ENCODE measurements around the gene NAA35.

NAA35 gene

DNA sequence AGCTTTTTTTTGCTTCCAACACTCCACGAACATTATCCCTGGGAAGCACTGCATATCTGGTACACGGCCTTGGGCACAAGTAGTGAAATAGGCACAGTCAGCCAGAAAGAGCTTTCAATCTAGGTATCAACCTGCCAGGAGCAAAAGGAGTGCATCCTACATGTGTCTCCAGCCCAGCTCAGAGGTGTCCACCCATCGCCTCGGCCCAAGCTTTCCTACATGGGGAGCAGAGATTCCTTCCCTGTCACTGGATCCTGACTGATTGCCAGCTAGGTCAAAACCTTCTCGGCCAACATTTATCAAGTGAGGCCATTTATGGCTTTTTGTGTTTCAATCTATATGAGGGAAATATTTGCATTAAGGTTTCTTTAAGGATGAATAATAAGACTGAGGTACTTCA is 102.6 kb downstream of the NAA35 start:
- Histone ChIP-seq H2BK15ac (ENCODE audit: low read depth, poor library complexity, severe bottlenecking) (no peak overlapping the region), H3K23ac (ENCODE audit: low read length in 2 of 2) (no peak overlapping the region), H3K9me3 (ENCODE audit: control insufficient read depth, low read length) (no peaks in the 10 kb centered on the region), H3K27ac (ENCODE audit: low read length, poor library complexity, severe bottlenecking) (no peak overlapping the region), H3K4me3 (ENCODE audit: insufficient read depth in 1 of 2, low read depth in 1 of 2, low read length in 2 of 2) (no peak overlapping the region), H4K8ac (ENCODE audit: low read length) (no peak overlapping the region), H3K18ac (ENCODE audit: low read depth in 1 of 2, low read length in 2 of 2) (no peak overlapping the region), H2BK5ac (ENCODE audit: low read depth, low read length, poor library complexity, severe bottlenecking) (no peak overlapping the region), H2AK5ac (ENCODE audit: low read length, severe bottlenecking) (no peak overlapping the region), H3K36me3 (ENCODE audit: control insufficient read depth in 1 of 2, insufficient read depth in 2 of 2, low read depth in 1 of 2, low read length in 2 of 2) (peaks cover 7 to 15% of the 10 kb centered on the region in 2 experiments), H2BK120ac (ENCODE audit: low read depth, low read length) (no peak overlapping the region), H3K79me1 (replicated peaks; ENCODE audit: low read length, poor library complexity, severe bottlenecking) (no peaks in the 10 kb centered on the region), H3K4me1 (ENCODE audit: control insufficient read depth, insufficient read depth, low read depth, low read length) (peaks cover 4% of the 10 kb centered on the region), H3K27me3 (ENCODE audit: control insufficient read depth in 1 of 2, insufficient read depth in 1 of 2, low read length in 2 of 2) (no peaks in the 10 kb centered on the region), H2BK12ac (ENCODE audit: low read length in 2 of 2) (no peak overlapping the region), H3K4me2 (ENCODE audit: low read length, poor library complexity, severe bottlenecking) (no peak overlapping the region), H4K91ac (ENCODE audit: low read length) (no peak overlapping the region), H3K14ac (ENCODE audit: low read length in 2 of 2) (no peak overlapping the region), H3K4ac (ENCODE audit: low read depth in 1 of 2, low read length in 2 of 2) (no peak overlapping the region), H3K9ac (ENCODE audit: low read length) (no peak overlapping the region), H2AFZ (ENCODE audit: low read depth, low read length) (no peak overlapping the region)
- no peak for DNase-seq
- WGBS: 95% methylated on average over 4 of the region's 5 CpGs

DNA sequence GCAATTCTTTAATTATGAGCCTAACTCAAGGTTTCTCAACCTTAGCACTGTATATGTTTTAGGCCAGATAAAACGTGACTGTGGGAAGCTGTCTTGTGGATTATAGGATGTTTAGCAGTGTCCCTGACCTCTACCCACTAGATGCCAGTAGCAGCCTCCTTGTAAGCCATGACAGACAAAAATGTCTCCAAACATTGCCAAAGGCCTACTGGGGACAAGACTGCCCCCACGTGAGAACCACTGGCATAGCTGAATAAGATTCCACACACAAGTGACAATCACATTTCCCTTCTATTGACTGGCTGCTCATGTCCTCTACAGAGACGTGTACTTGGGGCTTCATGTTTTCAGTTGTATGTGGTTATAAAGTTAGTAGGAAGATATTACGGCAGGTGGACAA is 103.1 kb downstream of the NAA35 start:
- H3K4ac ChIP-seq (ENCODE audit: low read depth in 1 of 2, low read length in 2 of 2): no peak overlapping the region
- H3K4me3 ChIP-seq (ENCODE audit: insufficient read depth in 1 of 2, low read depth in 1 of 2, low read length in 2 of 2): no peak overlapping the region
- 68% methylated on average over 3 of the region's 4 CpGs for WGBS
- H3K79me1 ChIP-seq (replicated peaks; ENCODE audit: low read length, poor library complexity, severe bottlenecking): no peaks in the 10 kb centered on the region
- H3K23ac ChIP-seq (ENCODE audit: low read length in 2 of 2): no peak overlapping the region
- no peaks in the 10 kb centered on the region for H3K9me3 ChIP-seq (ENCODE audit: control insufficient read depth, low read length)
- H3K36me3 ChIP-seq (ENCODE audit: control insufficient read depth in 1 of 2, insufficient read depth in 2 of 2, low read depth in 1 of 2, low read length in 2 of 2): peaks cover 7 to 15% of the 10 kb centered on the region in 2 experiments
- no peaks in the 10 kb centered on the region for H3K27me3 ChIP-seq (ENCODE audit: control insufficient read depth in 1 of 2, insufficient read depth in 1 of 2, low read length in 2 of 2)
- H2AK5ac ChIP-seq (ENCODE audit: low read length, severe bottlenecking): no peak overlapping the region
- DNase-seq: no peak
- no peak overlapping the region for H2BK12ac ChIP-seq (ENCODE audit: low read length in 2 of 2)
- H3K4me1 ChIP-seq (ENCODE audit: control insufficient read depth, insufficient read depth, low read depth, low read length): peaks cover 4% of the 10 kb centered on the region
- no peak overlapping the region for H4K8ac ChIP-seq (ENCODE audit: low read length)
- no peak overlapping the region for H3K9ac ChIP-seq (ENCODE audit: low read length)
- no peak overlapping the region for H3K4me2 ChIP-seq (ENCODE audit: low read length, poor library complexity, severe bottlenecking)
- no peak overlapping the region for H3K27ac ChIP-seq (ENCODE audit: low read length, poor library complexity, severe bottlenecking)
- H2BK120ac ChIP-seq (ENCODE audit: low read depth, low read length): no peak overlapping the region
- no peak overlapping the region for H4K91ac ChIP-seq (ENCODE audit: low read length)
- H2BK15ac ChIP-seq (ENCODE audit: low read depth, poor library complexity, severe bottlenecking): no peak overlapping the region
- no peak overlapping the region for H2BK5ac ChIP-seq (ENCODE audit: low read depth, low read length, poor library complexity, severe bottlenecking)
- no peak overlapping the region for H3K14ac ChIP-seq (ENCODE audit: low read length in 2 of 2)
- no peak overlapping the region for H2AFZ ChIP-seq (ENCODE audit: low read depth, low read length)
- H3K18ac ChIP-seq (ENCODE audit: low read depth in 1 of 2, low read length in 2 of 2): no peak overlapping the region

DNA sequence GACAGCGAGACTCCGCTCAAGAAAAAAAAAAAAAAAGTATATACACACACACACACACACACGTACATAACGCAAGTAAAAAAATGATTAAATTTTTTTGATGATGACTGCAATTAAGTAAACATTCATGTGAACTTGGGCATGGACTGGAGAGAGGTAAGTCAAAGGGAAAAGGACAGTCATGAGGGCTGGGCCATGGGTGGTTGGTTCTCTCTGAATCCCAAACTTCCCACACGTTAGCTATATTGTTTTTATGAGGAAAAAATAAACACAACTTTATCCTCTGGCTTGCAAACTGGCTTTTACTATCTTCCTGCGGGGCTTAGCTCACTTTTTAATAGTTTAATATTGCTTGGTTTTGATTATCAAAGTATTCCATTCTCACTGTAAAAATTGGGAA is 104.7 kb downstream of the NAA35 start:
- H3K4me2 ChIP-seq (ENCODE audit: low read length, poor library complexity, severe bottlenecking): no peak overlapping the region
- H3K9ac ChIP-seq (ENCODE audit: low read length): no peak overlapping the region
- H4K8ac ChIP-seq (ENCODE audit: low read length): no peak overlapping the region
- H3K27ac ChIP-seq (ENCODE audit: low read length, poor library complexity, severe bottlenecking): no peak overlapping the region
- H3K27me3 ChIP-seq (ENCODE audit: control insufficient read depth in 1 of 2, insufficient read depth in 1 of 2, low read length in 2 of 2): no peaks in the 10 kb centered on the region
- no peaks in the 10 kb centered on the region for H3K9me3 ChIP-seq (ENCODE audit: control insufficient read depth, low read length)
- peaks cover 3% of the 10 kb centered on the region for H3K4me1 ChIP-seq (ENCODE audit: control insufficient read depth, insufficient read depth, low read depth, low read length)
- no CpG with 5 or more reads among the region's 6 CpGs for WGBS
- no peak overlapping the region for H2AK5ac ChIP-seq (ENCODE audit: low read length, severe bottlenecking)
- no peak overlapping the region for H3K4ac ChIP-seq (ENCODE audit: low read depth in 1 of 2, low read length in 2 of 2)
- no peak overlapping the region for H2BK120ac ChIP-seq (ENCODE audit: low read depth, low read length)
- no peak overlapping the region for H4K91ac ChIP-seq (ENCODE audit: low read length)
- H2BK12ac ChIP-seq (ENCODE audit: low read length in 2 of 2): no peak overlapping the region
- H3K14ac ChIP-seq (ENCODE audit: low read length in 2 of 2): no peak overlapping the region
- H3K36me3 ChIP-seq (ENCODE audit: control insufficient read depth in 1 of 2, insufficient read depth in 2 of 2, low read depth in 1 of 2, low read length in 2 of 2): peaks cover 7 to 11% of the 10 kb centered on the region in 2 experiments
- no peak overlapping the region for H2BK15ac ChIP-seq (ENCODE audit: low read depth, poor library complexity, severe bottlenecking)
- no peak overlapping the region for H3K4me3 ChIP-seq (ENCODE audit: insufficient read depth in 1 of 2, low read depth in 1 of 2, low read length in 2 of 2)
- H3K79me1 ChIP-seq (replicated peaks; ENCODE audit: low read length, poor library complexity, severe bottlenecking): no peaks in the 10 kb centered on the region
- no peak overlapping the region for H2AFZ ChIP-seq (ENCODE audit: low read depth, low read length)
- H2BK5ac ChIP-seq (ENCODE audit: low read depth, low read length, poor library complexity, severe bottlenecking): no peak overlapping the region
- DNase-seq: no peak
- H3K18ac ChIP-seq (ENCODE audit: low read depth in 1 of 2, low read length in 2 of 2): no peak overlapping the region
- no peak overlapping the region for H3K23ac ChIP-seq (ENCODE audit: low read length in 2 of 2)

DNA sequence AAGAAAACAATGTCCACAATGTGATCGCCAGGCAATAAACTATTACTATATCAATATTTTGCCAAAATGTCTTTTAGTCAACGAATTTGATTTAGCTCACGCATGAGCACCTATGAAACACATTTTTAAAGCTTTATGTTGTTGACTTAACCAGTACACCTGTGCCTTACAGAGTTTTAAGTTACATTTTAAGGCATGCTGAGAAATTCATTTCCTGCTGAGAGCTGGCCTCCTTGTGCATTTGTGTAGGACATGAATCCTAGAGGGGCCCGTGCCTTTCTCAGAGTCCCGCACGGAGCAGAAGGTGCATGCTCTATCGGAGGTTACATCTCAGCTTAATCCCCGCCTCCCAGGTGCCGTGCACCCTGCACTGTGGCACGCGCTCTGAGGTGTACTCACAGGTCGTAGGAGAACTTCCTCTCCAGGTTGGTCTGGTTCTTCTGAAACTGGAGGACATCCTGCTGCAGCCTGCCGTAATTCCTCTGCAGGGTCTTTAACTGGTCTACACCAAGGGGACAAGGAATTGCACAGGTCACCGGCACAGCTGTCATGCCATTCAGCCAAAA is 105.2 kb downstream of the NAA35 start:
- Histone ChIP-seq H3K14ac (ENCODE audit: low read length in 2 of 2) (no peak overlapping the region), H3K79me1 (replicated peaks; ENCODE audit: low read length, poor library complexity, severe bottlenecking) (no peaks in the 10 kb centered on the region), H4K91ac (ENCODE audit: low read length) (no peak overlapping the region), H3K4me1 (ENCODE audit: control insufficient read depth, insufficient read depth, low read depth, low read length) (peaks cover 3% of the 10 kb centered on the region), H3K27ac (ENCODE audit: low read length, poor library complexity, severe bottlenecking) (no peak overlapping the region), H3K27me3 (ENCODE audit: control insufficient read depth in 1 of 2, insufficient read depth in 1 of 2, low read length in 2 of 2) (no peaks in the 10 kb centered on the region), H2BK120ac (ENCODE audit: low read depth, low read length) (no peak overlapping the region), H3K4ac (ENCODE audit: low read depth in 1 of 2, low read length in 2 of 2) (no peak overlapping the region), H2BK12ac (ENCODE audit: low read length in 2 of 2) (no peak overlapping the region), H3K36me3 (ENCODE audit: control insufficient read depth in 1 of 2, insufficient read depth in 2 of 2, low read depth in 1 of 2, low read length in 2 of 2) (peaks cover 7 to 11% of the 10 kb centered on the region in 2 experiments), H2BK15ac (ENCODE audit: low read depth, poor library complexity, severe bottlenecking) (no peak overlapping the region), H3K4me3 (ENCODE audit: insufficient read depth in 1 of 2, low read depth in 1 of 2, low read length in 2 of 2) (no peak overlapping the region), H2BK5ac (ENCODE audit: low read depth, low read length, poor library complexity, severe bottlenecking) (no peak overlapping the region), H2AK5ac (ENCODE audit: low read length, severe bottlenecking) (no peak overlapping the region), H3K18ac (ENCODE audit: low read depth in 1 of 2, low read length in 2 of 2) (no peak overlapping the region), H3K9ac (ENCODE audit: low read length) (no peak overlapping the region), H3K23ac (ENCODE audit: low read length in 2 of 2) (no peak overlapping the region), H3K4me2 (ENCODE audit: low read length, poor library complexity, severe bottlenecking) (no peak overlapping the region), H2AFZ (ENCODE audit: low read depth, low read length) (no peak overlapping the region), H3K9me3 (ENCODE audit: control insufficient read depth, low read length) (no peaks in the 10 kb centered on the region), H4K8ac (ENCODE audit: low read length) (no peak overlapping the region)
- 97% methylated on average over 14 of the region's 14 CpGs for WGBS
- DNase-seq: no peak
